CD4-positive, alpha-beta T cell (primary cell): ENCODE measurements around the gene POLR2M. TPM values are rescaled to one million over a fixed set of nuclear protein-coding genes. Genes with fewer than 3 reads are reported as not detected.

Source experiments
- ATAC-seq: fragments of 200-7000 bp; cut with Tn5 transposase; one replicate; pipeline ENCODE4 v1.10.0; 2022; ENCODE audit warnings: mild to moderate bottlenecking; ENCODE audit not compliant: poor library complexity
- CTCF ChIA-PET: fragments of 350-600 bp; sonication (Branson Sonifier 250); formaldehyde crosslinking; loops from one replicate; lab custom pipeline; 2021; ENCODE audit warnings: antibody characterized with exemption, inconsistent platforms; lab: Charles Lee
- POLR2A ChIA-PET: fragments of 350-600 bp; sonication (Branson Sonifier 250); formaldehyde crosslinking; loops from one replicate; lab custom pipeline; 2021; ENCODE audit warnings: antibody characterized with exemption, inconsistent platforms; lab: Charles Lee
- DNase-seq, 14 experiments: peaks; one replicate each; pipeline ENCODE4 v3.0.0-alpha.2; 2013 to 2020; ENCODE audit warnings: mixed read lengths in 2 of 14
- H3K27ac ChIP-seq, 2 donors: one replicate each; pipeline versions ENCODE4 v1.5.1 to v1.7.0; 2013; ENCODE audit warnings: low read length in 2 of 2, low read depth in 1 of 2, mild to moderate bottlenecking in 1 of 2
- H3K27me3 ChIP-seq, 2 experiments: 1 replicate in 1 of 2; 2 replicates in 1 of 2; pipeline versions ENCODE4 v1.6.1 to v1.7.0; 2013; ENCODE audit warnings: low read length in 2 of 2, control low read depth in 1 of 2, mild to moderate bottlenecking in 1 of 2, moderate library complexity in 1 of 2; ENCODE audit not compliant: insufficient read depth in 2 of 2, control insufficient read depth in 1 of 2
- H3K36me3 ChIP-seq: one replicate; pipeline ENCODE4 v1.6.1; 2013; ENCODE audit warnings: low read length, control low read depth; ENCODE audit not compliant: insufficient read depth
- H3K4me1 ChIP-seq: one replicate; pipeline ENCODE4 v1.6.1; 2013; ENCODE audit warnings: low read length, control low read depth; ENCODE audit not compliant: insufficient read depth
- H3K4me3 ChIP-seq: one replicate; pipeline ENCODE4 v1.5.1; 2013; ENCODE audit warnings: mild to moderate bottlenecking, low read length, moderate library complexity
- H3K9me3 ChIP-seq, 2 experiments: 1 replicate in 1 of 2; 2 replicates in 1 of 2; pipeline versions ENCODE4 v1.6.1 to v1.7.0; 2013; ENCODE audit warnings: low read length in 2 of 2, mild to moderate bottlenecking in 2 of 2, control low read depth in 1 of 2, moderate library complexity in 1 of 2; ENCODE audit not compliant: control insufficient read depth in 1 of 2, insufficient read depth in 1 of 2
- H3K27ac Mint-ChIP-seq: one replicate; pipeline ENCODE4 v1.8.0; 2020; ENCODE audit warnings: mixed read lengths
- H3K27me3 Mint-ChIP-seq: one replicate; pipeline ENCODE4 v1.8.0; 2021; ENCODE audit warnings: mixed read lengths
- H3K36me3 Mint-ChIP-seq: one replicate; pipeline ENCODE4 v1.8.0; 2021; ENCODE audit warnings: low read depth, mixed read lengths
- H3K4me1 Mint-ChIP-seq: one replicate; pipeline ENCODE4 v1.8.0; 2021; ENCODE audit warnings: low read depth, mixed read lengths
- H3K4me3 Mint-ChIP-seq: one replicate; pipeline ENCODE4 v1.8.0; 2020; ENCODE audit warnings: mild to moderate bottlenecking, mixed read lengths
- H3K9me3 Mint-ChIP-seq: one replicate; pipeline ENCODE4 v1.8.0; 2020; ENCODE audit warnings: mixed read lengths
- CTCF ChIP-seq: fragments of 200-600 bp; IDR thresholded peaks from one replicate; pipeline ENCODE4 v1.8.0; 2022; ENCODE audit warnings: antibody characterized with exemption, mild to moderate bottlenecking
- intact Hi-C, 2 experiments: fragments of 100-400 bp; cut with DNase I in 1 of 2; cut with micrococcal nuclease in 1 of 2; formaldehyde crosslinking; loops; one replicate each; pipeline versions ENCODE4 v1.15.1 to v1.9.0; 2023 to 2025; cut with DNase I, micrococcal nuclease
- total RNA-seq, 174 experiments: library from RNA in 2 of 174; stranded (reverse) in 2 of 174; gene quantifications; one replicate each; pipeline ENCODE4 v1.2.3 and lab custom pipeline; 2021 to 2026

Gene POLR2M
- total RNA-seq, 2 experiments from 2014 or later = 88.5 to 109 TPM

GRCh38 chr15:57746786-57747185 lies 40.3 kb downstream of the POLR2M start:
- H3K4me1 Mint-ChIP-seq = no peaks in the 10 kb centered on the region
- no peaks in the 10 kb centered on the region for H3K27me3 ChIP-seq
- H3K9me3 Mint-ChIP-seq = no peaks in the 10 kb centered on the region
- no peaks in the 10 kb centered on the region for H3K27me3 Mint-ChIP-seq
- H3K4me3 ChIP-seq = no peak overlapping the region
- CTCF ChIA-PET = interaction anchor here (1.5 kb wide), 1 partner anchor 14 kb away, joined by 3 read pairs; no protein-coding TSS in a partner anchor
- no peaks in the 10 kb centered on the region for H3K36me3 Mint-ChIP-seq
- no peak for TF ChIP-seq CTCF
- POLR2A ChIA-PET = interaction anchor here (1.2 kb wide), 1 partner anchor 40 kb away, joined by 7 read pairs; the partner anchor contains the start of gene POLR2M
- no peak overlapping the region for H3K27ac Mint-ChIP-seq
- no peaks in the 10 kb centered on the region for H3K36me3 ChIP-seq
- intact Hi-C loops = no loop called here
- peaks cover 3% of the 10 kb centered on the region for H3K4me1 ChIP-seq
- DNase-seq (no peak), ATAC-seq (no peak)
- peak overlapping the region; percentile 44 for H3K4me3 Mint-ChIP-seq
- no peak overlapping the region for H3K27ac ChIP-seq
- H3K9me3 ChIP-seq = no peaks in the 10 kb centered on the region

GRCh38 chr15:57747206-57747896 lies 40.8 kb downstream of the POLR2M start:
- CTCF ChIA-PET = interaction anchor here (1.5 kb wide), 1 partner anchor 15 kb away, joined by 3 read pairs; no protein-coding TSS in a partner anchor
- Mint-ChIP-seq H3K27ac (no peak overlapping the region), H3K4me1 (no peaks in the 10 kb centered on the region), H3K9me3 (no peaks in the 10 kb centered on the region), H3K36me3 (no peaks in the 10 kb centered on the region), H3K27me3 (no peaks in the 10 kb centered on the region), H3K4me3 (peak overlapping the region; percentile 44)
- Histone ChIP-seq H3K27me3 (no peaks in the 10 kb centered on the region), H3K27ac (no peak overlapping the region), H3K9me3 (no peaks in the 10 kb centered on the region), H3K4me3 (no peak overlapping the region), H3K4me1 (peaks cover 3% of the 10 kb centered on the region), H3K36me3 (no peaks in the 10 kb centered on the region)
- peak; percentile 48 for ATAC-seq
- POLR2A ChIA-PET = interaction anchor here (0.6 to 1.2 kb wide), 2 partner anchors 41 to 54 kb away, joined by 3 to 7 read pairs; partner anchors contain the start of gene POLR2M
- no peak for TF ChIP-seq CTCF
- DNase-seq = peak in 7 of 14 experiments; percentile 4 to 42 (median 26)
- intact Hi-C loops = no loop called here

GRCh38 chr15:57751177-57751800 lies 44.8 kb downstream of the POLR2M start:
- Mint-ChIP-seq H3K27ac (no peak overlapping the region), H3K27me3 (no peaks in the 10 kb centered on the region), H3K4me1 (no peaks in the 10 kb centered on the region), H3K9me3 (no peaks in the 10 kb centered on the region), H3K4me3 (no peak overlapping the region), H3K36me3 (no peaks in the 10 kb centered on the region)
- Histone ChIP-seq H3K36me3 (no peaks in the 10 kb centered on the region), H3K4me3 (no peak overlapping the region), H3K27ac (no peak overlapping the region), H3K4me1 (peaks cover 3% of the 10 kb centered on the region), H3K9me3 (no peaks in the 10 kb centered on the region), H3K27me3 (no peaks in the 10 kb centered on the region)
- no peak for TF ChIP-seq CTCF
- ChIA-PET CTCF (interaction anchor here (0.6 to 1.7 kb wide), 4 partner anchors 10 to 1629 kb away, joined by 3 to 5 read pairs (median 3); no protein-coding TSS in a partner anchor), POLR2A (no interaction called here)
- intact Hi-C loops = loop anchor here (5.0 kb wide), 1 partner anchor 111 kb away; no protein-coding TSS in a partner anchor
- no peak for ATAC-seq
- no peak for DNase-seq
